Measurements from ENCODE around the gene SOX21. TPM values are rescaled to one million over a fixed set of nuclear protein-coding genes. Genes with fewer than 3 reads are reported as not detected.

The SOX21 gene
- polyA plus RNA-seq, 1 donor from 2014 or later = 0.35 TPM

- no peak overlapping the region for H2AFZ ChIP-seq (ENCODE audit: low read depth, low read length)
- no peak overlapping the region for H3K27ac ChIP-seq (ENCODE audit: low read length)
- H3F3A ChIP-seq (ENCODE audit: insufficient read depth, low read length, poor library complexity, severe bottlenecking) = peaks cover 8% of the 10 kb centered on the region
- TF ChIP-seq MXI1 (conservative IDR thresholded peaks at IDR 0.05; ENCODE audit: poor library complexity, severe bottlenecking) = no peak
- no peak for TF ChIP-seq TAF1 (IDR thresholded peaks at IDR 0.05; ENCODE audit: low read depth)
- H3K79me2 ChIP-seq (replicated peaks; ENCODE audit: insufficient read depth, low read length) = peaks cover 28% of the 10 kb centered on the region
- no peaks in the 10 kb centered on the region for H4K20me1 ChIP-seq (ENCODE audit: insufficient read depth)
- no peak overlapping the region for H3K9ac ChIP-seq (ENCODE audit: low read length)
- no peaks in the 10 kb centered on the region for H3K36me3 ChIP-seq (ENCODE audit: insufficient read depth, low read length)
- H3K27me3 ChIP-seq (ENCODE audit: insufficient read depth, low read depth, low read length) = peaks cover 69% of the 10 kb centered on the region
- no peaks in the 10 kb centered on the region for H3K9me2 ChIP-seq (ENCODE audit: insufficient read depth, low read length)
- H3K4me2 ChIP-seq (ENCODE audit: low read length) = no peak overlapping the region
- H3K4me3 ChIP-seq (ENCODE audit: low read length) = peak overlapping the region; percentile 75
- H3K9me3 ChIP-seq (ENCODE audit: low read length) = no peaks in the 10 kb centered on the region
Observed at GRCh38 chr13:94713561-94714182, 1.3 kb upstream of the SOX21 start.

GRCh38 chr13:94712812-94713560, 641 bp upstream of the SOX21 start:
- H3K36me3 ChIP-seq (ENCODE audit: insufficient read depth, low read length) = no peaks in the 10 kb centered on the region
- no peak for TF ChIP-seq MXI1 (conservative IDR thresholded peaks at IDR 0.05; ENCODE audit: poor library complexity, severe bottlenecking)
- no peak for TF ChIP-seq POLR2AphosphoS5 (IDR thresholded peaks at IDR 0.05)
- TF ChIP-seq REST (IDR thresholded peaks at IDR 0.05; ENCODE audit: borderline replicate concordance) = no peak
- no peak for TF ChIP-seq SMC3 (conservative IDR thresholded peaks at IDR 0.05; ENCODE audit: poor library complexity)
- TF ChIP-seq EZH2 (IDR thresholded peaks at IDR 0.05; ENCODE audit: borderline replicate concordance, insufficient read depth, low read length, poor library complexity, severe bottlenecking) = no peak
- TF ChIP-seq TAF1 (IDR thresholded peaks at IDR 0.05; ENCODE audit: low read depth) = no peak
- TF ChIP-seq RAD21 (conservative IDR thresholded peaks at IDR 0.05) = no peak
- no peak for TF ChIP-seq CTCF (IDR thresholded peaks at IDR 0.05; ENCODE audit: poor library complexity, severe bottlenecking)
- no peak for TF ChIP-seq EP300 (conservative IDR thresholded peaks at IDR 0.05; ENCODE audit: poor library complexity, severe bottlenecking)
- H3K9me2 ChIP-seq (ENCODE audit: insufficient read depth, low read length) = no peaks in the 10 kb centered on the region
- peaks cover 34% of the 10 kb centered on the region for H3K79me2 ChIP-seq (replicated peaks; ENCODE audit: insufficient read depth, low read length)
- peak overlapping the region; percentile 75 for H3K4me3 ChIP-seq (ENCODE audit: low read length)
- no peaks in the 10 kb centered on the region for H4K20me1 ChIP-seq (ENCODE audit: insufficient read depth)
- no peak overlapping the region for H3K9ac ChIP-seq (ENCODE audit: low read length)
- H2AFZ ChIP-seq (ENCODE audit: low read depth, low read length) = no peak overlapping the region
- peak overlapping the region; percentile 40 for H3K4me2 ChIP-seq (ENCODE audit: low read length)
- no peaks in the 10 kb centered on the region for H3K9me3 ChIP-seq (ENCODE audit: low read length)
- H3K27ac ChIP-seq (ENCODE audit: low read length) = no peak overlapping the region
- peaks cover 76% of the 10 kb centered on the region for H3K27me3 ChIP-seq (ENCODE audit: insufficient read depth, low read depth, low read length)
- peaks cover 8% of the 10 kb centered on the region for H3F3A ChIP-seq (ENCODE audit: insufficient read depth, low read length, poor library complexity, severe bottlenecking)
